Fibroblast of the aortic adventitia (primary cell): ENCODE data around the gene PNPLA6. TPM values are rescaled to one million over a fixed set of nuclear protein-coding genes. Genes with fewer than 3 reads are reported as not detected.

Experiments
- DNase-seq: peaks from one replicate; pipeline ENCODE4 v3.0.0-alpha.2; 2010; ENCODE audit warnings: low read depth
- H3K4me3 ChIP-seq: 2 replicates; pipeline ENCODE4 v1.5.1; 2011; ENCODE audit warnings: low read depth, mild to moderate bottlenecking, control low read depth, low read length, moderate library complexity
- CTCF ChIP-seq: IDR thresholded peaks from 2 replicates; pipeline ENCODE4 v1.5.1; 2011; ENCODE audit warnings: mild to moderate bottlenecking, low read length, control low read depth, inconsistent platforms; ENCODE audit not compliant: insufficient read depth
- total RNA-seq: library from RNA; depleted of rRNA; stranded (reverse); fragments of >200 nt; gene quantifications from 2 replicates; pipeline ENCODE4 v1.2.3, GENCODE V29; 2012; ENCODE audit warnings: low replicate concordance

The PNPLA6 gene
- total RNA-seq, 1 donor = 67.8 TPM

GRCh38 chr19:7582446-7582845, 46.9 kb downstream of the PNPLA6 start:
- TF ChIP-seq CTCF = no peak
- DNase-seq = no peak
- no peak overlapping the region for H3K4me3 ChIP-seq

- no peak for DNase-seq
- H3K4me3 ChIP-seq = no peak overlapping the region
- no peak for TF ChIP-seq CTCF
Observed at GRCh38 chr19:7589822-7590221, 54.3 kb downstream of the PNPLA6 start.

DNA sequence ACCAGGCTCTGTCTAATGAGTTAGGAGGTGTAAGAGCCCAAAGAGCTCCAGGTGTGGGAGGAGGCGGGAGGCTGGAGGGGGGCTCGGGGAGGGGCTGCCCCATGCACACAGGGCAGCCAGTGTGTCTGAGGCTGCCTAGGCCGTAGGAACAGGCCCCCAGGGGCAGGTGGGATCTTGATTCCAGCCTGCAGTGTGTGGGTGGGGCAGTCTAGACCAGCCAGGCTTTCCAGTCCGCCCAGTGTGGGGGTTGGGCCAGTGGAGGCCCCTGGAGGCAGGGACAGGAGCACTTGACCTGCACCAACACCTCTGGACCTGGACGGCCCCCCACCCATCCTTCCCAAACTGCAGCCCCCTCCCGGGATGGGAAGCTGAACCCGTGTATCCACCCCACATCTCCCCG, 54.7 kb downstream of the PNPLA6 start:
- no peak for TF ChIP-seq CTCF
- no peak for DNase-seq
- no peak overlapping the region for H3K4me3 ChIP-seq

GRCh38 chr19:7595466-7596133, 60.1 kb downstream of the PNPLA6 start, which contains the start of gene CAMSAP3:
Gene CAMSAP3 (plus strand): TSS chr19:7595863. CDS start chr19:7596003, 140 bp downstream.
- H3K4me3 ChIP-seq = no peak within 1 kb of the TSS
- no peak for TF ChIP-seq CTCF
- DNase-seq = peak; percentile 13

DNA sequence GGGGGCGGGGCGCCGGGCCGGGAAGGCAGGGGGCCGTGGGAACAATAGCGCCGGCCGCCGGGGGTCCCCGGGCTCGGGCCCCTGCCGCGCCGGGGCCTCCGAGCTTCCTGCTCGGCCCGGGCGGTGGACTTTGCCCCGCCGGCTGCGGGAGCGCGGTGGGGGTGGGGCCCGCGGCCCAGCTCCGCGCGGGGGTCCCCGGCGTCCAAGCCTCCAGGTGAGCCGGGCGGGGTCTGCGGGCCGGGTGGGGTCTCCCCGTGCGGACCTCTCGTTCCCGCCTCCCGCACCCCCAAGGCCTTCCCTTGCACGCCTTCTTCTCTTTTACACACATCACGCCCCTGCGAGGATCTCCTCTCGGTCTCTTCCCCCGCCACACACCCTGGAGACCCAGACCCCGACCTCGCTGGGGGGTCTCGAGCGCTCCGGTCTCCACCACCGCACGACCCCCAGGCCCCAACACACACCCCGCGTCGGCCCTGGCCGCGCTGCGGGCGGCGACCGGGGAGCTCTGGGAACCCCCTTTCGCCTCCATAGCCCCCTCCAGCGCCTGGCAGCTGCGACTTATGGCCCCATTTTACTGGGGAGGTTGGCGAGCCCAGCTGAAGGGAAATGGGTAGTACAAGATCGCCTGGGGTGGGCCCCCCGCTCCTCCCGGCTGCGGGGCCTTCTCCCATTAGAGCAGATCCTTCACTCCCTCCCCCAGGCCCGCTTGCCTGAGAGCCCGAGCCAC, 60.9 kb downstream of the PNPLA6 start:
- H3K4me3 ChIP-seq = no peak overlapping the region
- TF ChIP-seq CTCF = no peak
- no peak for DNase-seq

GRCh38 chr19:7597689-7598088, 62.2 kb downstream of the PNPLA6 start:
- DNase-seq = no peak

More at GRCh38 chr19:7597689-7598088, 62.2 kb downstream of the PNPLA6 start:
- no peak overlapping the region for H3K4me3 ChIP-seq
- no peak for TF ChIP-seq CTCF
